Omental fat pad (tissue), 4 donors: Measurements from ENCODE around the gene MS4A2. TPM values are rescaled to one million over a fixed set of nuclear protein-coding genes. Genes with fewer than 3 reads are reported as not detected.
"Not testable (repeated sequence)": the region's sequence is repeated elsewhere in the genome, so short reads cannot be mapped to it uniquely, and the experiment has no call there.

Experiments
- ATAC-seq: fragments of 150-250 bp; one replicate; pipeline ENCODE4 v1.9.1; 2016; ENCODE audit warnings: mild to moderate bottlenecking, moderate library complexity; ENCODE audit not compliant: low FRiP score
- DNase-seq: peaks from one replicate; pipeline ENCODE4 v3.0.0-alpha.2; 2019; ENCODE audit warnings: low spot score
- CTCF ChIP-seq, 3 donors: fragments of 450-650 bp; IDR thresholded peaks; one replicate each; pipeline ENCODE4 v1.5.1; 2016 to 2017; ENCODE audit warnings: antibody characterized with exemption in 3 of 3, mild to moderate bottlenecking in 3 of 3, moderate library complexity in 2 of 3
- total RNA-seq, 4 donors: library from RNA; depleted of rRNA; stranded (reverse); fragments of >200 nt; gene quantifications; one replicate each; pipeline ENCODE4 v1.1.0, GENCODE V29; 2016

MS4A2 gene
- total RNA-seq, 4 donors from 2014 or later = 0.31 to 2.5 (median 1.3) TPM

GRCh38 chr11:60065801-60066200 is 22.7 kb upstream of the MS4A2 start:
- no peak for DNase-seq
- no peak for TF ChIP-seq CTCF (IDR thresholded peaks at IDR 0.05)
- ATAC-seq = no peak

- no peak for TF ChIP-seq CTCF (IDR thresholded peaks at IDR 0.05)
- no peak for ATAC-seq
- DNase-seq = no peak
Observed at GRCh38 chr11:60069450-60069849, 19.0 kb upstream of the MS4A2 start.

- not testable (repeated sequence) for ATAC-seq, DNase-seq
Observed at GRCh38 chr11:60071644-60072043, 16.8 kb upstream of the MS4A2 start.

GRCh38 chr11:60077216-60077817 is 11.1 kb upstream of the MS4A2 start:
- TF ChIP-seq CTCF (IDR thresholded peaks at IDR 0.05) = no peak
- DNase-seq (no peak), ATAC-seq (no peak)

- no peak for ATAC-seq
- no peak for TF ChIP-seq CTCF (IDR thresholded peaks at IDR 0.05)
- no peak for DNase-seq
Observed at GRCh38 chr11:60077981-60078380, 10.5 kb upstream of the MS4A2 start.

- TF ChIP-seq CTCF (IDR thresholded peaks at IDR 0.05) = no peak
- DNase-seq (no peak), ATAC-seq (no peak)
Observed at GRCh38 chr11:60078745-60079144, 9.7 kb upstream of the MS4A2 start.

- ATAC-seq = no peak
- DNase-seq = no peak
- TF ChIP-seq CTCF (IDR thresholded peaks at IDR 0.05) = no peak
Observed at GRCh38 chr11:60080535-60080934, 7.9 kb upstream of the MS4A2 start.
